Measurements from ENCODE around the gene TNIK.

Gene TNIK

DNA sequence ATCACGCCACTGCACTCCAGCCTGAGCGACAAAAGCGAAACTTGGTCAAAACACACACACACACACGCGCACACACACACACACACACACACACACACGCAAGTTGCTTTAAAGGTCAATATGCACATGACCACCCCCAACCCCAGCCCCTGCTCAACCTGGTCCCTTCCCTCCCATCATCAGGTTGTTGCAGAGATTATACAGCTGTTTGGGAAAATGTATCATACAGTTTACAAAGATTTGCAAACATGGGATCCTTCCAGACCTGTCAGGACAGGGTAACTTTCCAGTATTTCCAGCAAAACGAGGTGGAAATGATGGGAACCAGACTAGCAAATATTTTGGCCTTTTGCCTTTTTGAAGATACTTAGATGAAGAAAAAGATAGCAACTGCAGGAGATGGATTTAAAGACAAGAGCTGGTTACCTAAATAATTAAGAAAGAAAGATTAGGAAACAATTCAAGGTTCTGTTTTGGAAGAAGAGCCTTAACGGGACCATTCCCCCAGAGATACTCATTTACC is 80.2 kb downstream of the TNIK start:
- TF ChIP-seq POLR2AphosphoS5 (IDR thresholded peaks at IDR 0.05; ENCODE audit: low read depth, low read length), result no peak

DNA sequence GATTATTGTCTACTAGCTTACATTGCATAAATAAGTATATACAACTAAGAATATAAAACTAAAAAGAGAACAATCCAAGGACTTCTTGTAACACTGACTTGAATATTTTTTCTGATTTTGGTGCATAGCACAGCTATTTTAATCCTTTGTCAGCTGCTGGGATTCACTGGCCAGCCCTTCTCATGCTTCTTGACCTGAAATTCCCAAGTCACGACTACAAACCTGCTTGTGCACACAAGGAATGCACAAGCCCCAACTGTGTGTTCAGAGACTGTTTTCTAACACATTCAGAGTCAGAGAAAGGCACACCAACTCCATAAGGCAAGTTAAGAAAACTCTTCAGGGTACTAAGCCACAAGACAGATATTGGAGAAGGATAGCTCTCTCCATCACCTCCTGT is 80.9 kb downstream of the TNIK start:
- TF ChIP-seq FOXP2 (optimal IDR thresholded peaks at IDR 0.05; ENCODE audit: borderline replicate concordance, extremely low read depth, extremely low read length, insufficient read depth) (no peak), TAF1 (IDR thresholded peaks at IDR 0.05; ENCODE audit: borderline replicate concordance, insufficient read depth, low read length) (no peak), SIN3A (IDR thresholded peaks at IDR 0.05; ENCODE audit: borderline replicate concordance, insufficient read depth, low read length) (no peak), POLR2AphosphoS5 (IDR thresholded peaks at IDR 0.05; ENCODE audit: low read depth, low read length) (no peak)
- TF ChIP-seq, protein P1, sequence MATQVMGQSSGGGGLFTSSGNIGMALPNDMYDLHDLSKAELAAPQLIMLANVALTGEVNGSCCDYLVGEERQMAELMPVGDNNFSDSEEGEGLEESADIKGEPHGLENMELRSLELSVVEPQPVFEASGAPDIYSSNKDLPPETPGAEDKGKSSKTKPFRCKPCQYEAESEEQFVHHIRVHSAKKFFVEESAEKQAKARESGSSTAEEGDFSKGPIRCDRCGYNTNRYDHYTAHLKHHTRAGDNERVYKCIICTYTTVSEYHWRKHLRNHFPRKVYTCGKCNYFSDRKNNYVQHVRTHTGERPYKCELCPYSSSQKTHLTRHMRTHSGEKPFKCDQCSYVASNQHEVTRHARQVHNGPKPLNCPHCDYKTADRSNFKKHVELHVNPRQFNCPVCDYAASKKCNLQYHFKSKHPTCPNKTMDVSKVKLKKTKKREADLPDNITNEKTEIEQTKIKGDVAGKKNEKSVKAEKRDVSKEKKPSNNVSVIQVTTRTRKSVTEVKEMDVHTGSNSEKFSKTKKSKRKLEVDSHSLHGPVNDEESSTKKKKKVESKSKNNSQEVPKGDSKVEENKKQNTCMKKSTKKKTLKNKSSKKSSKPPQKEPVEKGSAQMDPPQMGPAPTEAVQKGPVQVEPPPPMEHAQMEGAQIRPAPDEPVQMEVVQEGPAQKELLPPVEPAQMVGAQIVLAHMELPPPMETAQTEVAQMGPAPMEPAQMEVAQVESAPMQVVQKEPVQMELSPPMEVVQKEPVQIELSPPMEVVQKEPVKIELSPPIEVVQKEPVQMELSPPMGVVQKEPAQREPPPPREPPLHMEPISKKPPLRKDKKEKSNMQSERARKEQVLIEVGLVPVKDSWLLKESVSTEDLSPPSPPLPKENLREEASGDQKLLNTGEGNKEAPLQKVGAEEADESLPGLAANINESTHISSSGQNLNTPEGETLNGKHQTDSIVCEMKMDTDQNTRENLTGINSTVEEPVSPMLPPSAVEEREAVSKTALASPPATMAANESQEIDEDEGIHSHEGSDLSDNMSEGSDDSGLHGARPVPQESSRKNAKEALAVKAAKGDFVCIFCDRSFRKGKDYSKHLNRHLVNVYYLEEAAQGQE (IDR thresholded peaks at IDR 0.05; ENCODE audit: insufficient read depth in 1 of 2, low read depth in 2 of 2, low read length in 2 of 2), result no peak

DNA sequence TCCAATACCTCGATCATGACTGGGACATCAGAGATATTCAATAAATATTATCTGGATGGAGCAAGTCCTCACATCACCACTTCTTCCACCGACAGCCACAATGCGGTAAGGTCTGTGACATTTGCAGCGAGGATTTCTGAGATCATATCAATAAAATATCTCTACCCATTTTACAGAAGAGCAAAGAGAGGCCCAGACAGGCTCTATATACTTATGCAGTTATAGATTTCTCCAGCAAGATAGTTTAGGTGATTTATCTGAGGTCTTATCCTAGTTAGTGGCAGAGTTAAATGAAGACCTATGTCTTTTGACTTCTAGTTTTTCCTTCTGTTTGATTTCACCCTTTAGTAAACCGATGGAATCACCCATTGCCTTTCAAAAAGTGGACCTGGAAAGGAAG is 81.6 kb downstream of the TNIK start:
- TF ChIP-seq TAF1 (IDR thresholded peaks at IDR 0.05; ENCODE audit: borderline replicate concordance, insufficient read depth, low read length), result no peak
- no peak for TF ChIP-seq FOXP2 (optimal IDR thresholded peaks at IDR 0.05; ENCODE audit: borderline replicate concordance, extremely low read depth, extremely low read length, insufficient read depth)
- TF ChIP-seq POLR2AphosphoS5 (IDR thresholded peaks at IDR 0.05; ENCODE audit: low read depth, low read length), result no peak
- no peak for TF ChIP-seq SIN3A (IDR thresholded peaks at IDR 0.05; ENCODE audit: borderline replicate concordance, insufficient read depth, low read length)
- TF ChIP-seq, protein P1 (IDR thresholded peaks at IDR 0.05; ENCODE audit: insufficient read depth in 1 of 2, low read depth in 2 of 2, low read length in 2 of 2), result no peak

DNA sequence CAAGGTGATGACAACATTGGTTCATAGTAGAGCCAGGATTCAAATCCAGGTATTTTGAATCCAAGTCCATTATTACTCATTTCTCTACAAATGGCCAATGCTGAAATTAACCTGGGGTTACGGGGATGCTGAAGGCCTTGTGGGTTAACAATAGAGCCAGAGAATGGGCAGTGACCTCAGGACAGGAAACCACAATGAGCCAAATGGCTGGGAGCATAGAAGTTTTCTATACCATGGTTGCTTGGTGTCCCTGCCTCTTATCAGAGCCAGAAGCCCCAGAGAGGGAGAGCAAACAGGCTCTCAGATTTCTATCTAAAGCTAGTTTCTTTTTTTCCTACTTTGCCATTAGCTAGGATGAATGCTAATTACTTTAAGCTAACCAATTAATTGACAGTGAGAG is 82.3 kb downstream of the TNIK start:
- TF ChIP-seq, protein P1 (IDR thresholded peaks at IDR 0.05; ENCODE audit: insufficient read depth in 1 of 2, low read depth in 2 of 2, low read length in 2 of 2), result no peak
- no peak for TF ChIP-seq FOXP2 (optimal IDR thresholded peaks at IDR 0.05; ENCODE audit: borderline replicate concordance, extremely low read depth, extremely low read length, insufficient read depth)
- TF ChIP-seq SIN3A (IDR thresholded peaks at IDR 0.05; ENCODE audit: borderline replicate concordance, insufficient read depth, low read length), result no peak
- no peak for TF ChIP-seq TAF1 (IDR thresholded peaks at IDR 0.05; ENCODE audit: borderline replicate concordance, insufficient read depth, low read length)
- no peak for TF ChIP-seq POLR2AphosphoS5 (IDR thresholded peaks at IDR 0.05; ENCODE audit: low read depth, low read length)

DNA sequence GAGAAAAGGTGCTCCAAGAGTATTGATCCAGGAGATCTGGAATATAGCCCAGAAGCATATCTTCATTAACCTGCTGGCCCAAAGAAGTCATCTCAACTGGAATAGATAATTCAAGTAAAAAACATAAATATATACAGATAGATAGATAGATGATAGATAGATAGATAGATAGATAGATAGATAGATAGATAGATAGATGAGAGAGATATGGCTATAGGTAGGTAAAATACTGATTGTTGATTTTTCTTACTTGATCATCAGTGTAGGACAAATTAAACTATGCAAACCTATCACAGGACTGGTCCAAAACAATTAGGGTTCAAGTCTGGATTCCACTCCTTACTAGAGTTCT is 83.6 kb downstream of the TNIK start:
- TF ChIP-seq SIN3A (IDR thresholded peaks at IDR 0.05; ENCODE audit: borderline replicate concordance, insufficient read depth, low read length), result no peak
- TF ChIP-seq, protein P1 (IDR thresholded peaks at IDR 0.05; ENCODE audit: insufficient read depth in 1 of 2, low read depth in 2 of 2, low read length in 2 of 2), result no peak
- TF ChIP-seq TAF1 (IDR thresholded peaks at IDR 0.05; ENCODE audit: borderline replicate concordance, insufficient read depth, low read length), result no peak
- no peak for TF ChIP-seq FOXP2 (optimal IDR thresholded peaks at IDR 0.05; ENCODE audit: borderline replicate concordance, extremely low read depth, extremely low read length, insufficient read depth)
- no peak for TF ChIP-seq POLR2AphosphoS5 (IDR thresholded peaks at IDR 0.05; ENCODE audit: low read depth, low read length)

All from PFSK-1 (cell line).